AG09309 (cell line): Measurements from ENCODE around the gene LATS2.
"Not testable (repeated sequence)": the region's sequence is repeated elsewhere in the genome, so short reads cannot be mapped to it uniquely, and the experiment has no call there.

Experiments used
- DNase-seq: peaks from one replicate; pipeline ENCODE4 v3.0.0-alpha.2; 2010; ENCODE audit warnings: low read depth
- H3K4me3 ChIP-seq: 2 replicates; pipeline ENCODE4 v1.5.1; 2011; ENCODE audit warnings: mild to moderate bottlenecking, low read depth, low read length, moderate library complexity; ENCODE audit not compliant: control insufficient read depth
- CTCF ChIP-seq: IDR thresholded peaks from 2 replicates; pipeline ENCODE4 v1.5.1; 2011; ENCODE audit warnings: mild to moderate bottlenecking, low read depth, low read length, inconsistent platforms; ENCODE audit not compliant: insufficient read depth, control insufficient read depth; ENCODE audit errors: missing control alignments

LATS2 gene

GRCh38 chr13:21050288-21051197 is 10.8 kb downstream of the LATS2 start:
- H3K4me3 ChIP-seq, result no peak overlapping the region
- TF ChIP-seq CTCF, result no peak
- no peak for DNase-seq

GRCh38 chr13:21049731-21050130 is 11.7 kb downstream of the LATS2 start:
- not testable (repeated sequence) for DNase-seq, H3K4me3 ChIP-seq

GRCh38 chr13:21048901-21049698 is 12.3 kb downstream of the LATS2 start:
- no peak for DNase-seq
- no peak overlapping the region for H3K4me3 ChIP-seq
- no peak for TF ChIP-seq CTCF

- no peak for TF ChIP-seq CTCF
- no peak for DNase-seq
- no peak overlapping the region for H3K4me3 ChIP-seq
Measured at GRCh38 chr13:21047591-21048282, 13.6 kb downstream of the LATS2 start.

GRCh38 chr13:21047087-21047486 is 14.3 kb downstream of the LATS2 start:
- no peak overlapping the region for H3K4me3 ChIP-seq

GRCh38 chr13:21046203-21046602 is 15.2 kb downstream of the LATS2 start:
- no peak for TF ChIP-seq CTCF
- DNase-seq, result no peak
- no peak overlapping the region for H3K4me3 ChIP-seq

More at GRCh38 chr13:21047087-21047486, 14.3 kb downstream of the LATS2 start:
- no peak for DNase-seq
- TF ChIP-seq CTCF, result no peak
